Astrocyte of the spinal cord (primary cell): ENCODE data around the gene HAVCR1.

ENCODE experiments used
- DNase-seq: peaks from one replicate; pipeline ENCODE4 v3.0.0; 2011; ENCODE audit warnings: low read depth, low spot score
- H3K4me3 ChIP-seq: 2 replicates; pipeline ENCODE4 v1.5.1; 2011; ENCODE audit warnings: low read depth, mild to moderate bottlenecking, low read length, moderate library complexity
- in situ Hi-C: cut with HindIII; loops from 2 replicates; pipeline ENCODE4 v1.10.0; 2017; ENCODE audit warnings: low sequenced_read_pairs
- TF ChIP-seq, protein P1 (sequence below): IDR thresholded peaks from 2 replicates; pipeline ENCODE4 v1.5.1; 2012; ENCODE audit warnings: low read depth, mild to moderate bottlenecking, low read length, inconsistent platforms

HAVCR1 gene

DNA sequence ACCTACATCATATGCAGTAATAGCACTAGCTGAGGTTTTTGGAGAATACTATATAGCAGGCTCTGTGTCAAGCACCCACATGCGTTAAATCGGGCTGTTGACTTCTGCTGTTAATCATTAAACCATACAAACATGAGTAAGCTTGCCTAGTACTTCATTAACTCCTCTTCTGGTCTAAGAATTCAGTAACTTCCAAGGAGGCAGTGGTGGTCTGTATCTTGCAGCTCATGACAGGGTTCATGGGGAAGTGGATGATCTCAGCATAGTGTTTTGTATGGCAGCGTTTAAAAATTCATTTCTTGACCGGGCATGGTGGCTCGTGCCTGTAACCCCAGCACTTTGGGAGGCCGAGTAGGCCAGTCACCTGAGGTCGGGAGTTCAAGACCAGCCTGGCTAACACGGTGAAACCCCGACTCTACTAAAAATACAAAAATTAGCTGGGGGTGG, at the start of gene HAVCR1:
Gene HAVCR1 (minus strand): TSS at position 24 of the 447 bp plus-strand sequence. CDS start 1,173 bp downstream, outside the sequence.
- TF ChIP-seq, protein P1, sequence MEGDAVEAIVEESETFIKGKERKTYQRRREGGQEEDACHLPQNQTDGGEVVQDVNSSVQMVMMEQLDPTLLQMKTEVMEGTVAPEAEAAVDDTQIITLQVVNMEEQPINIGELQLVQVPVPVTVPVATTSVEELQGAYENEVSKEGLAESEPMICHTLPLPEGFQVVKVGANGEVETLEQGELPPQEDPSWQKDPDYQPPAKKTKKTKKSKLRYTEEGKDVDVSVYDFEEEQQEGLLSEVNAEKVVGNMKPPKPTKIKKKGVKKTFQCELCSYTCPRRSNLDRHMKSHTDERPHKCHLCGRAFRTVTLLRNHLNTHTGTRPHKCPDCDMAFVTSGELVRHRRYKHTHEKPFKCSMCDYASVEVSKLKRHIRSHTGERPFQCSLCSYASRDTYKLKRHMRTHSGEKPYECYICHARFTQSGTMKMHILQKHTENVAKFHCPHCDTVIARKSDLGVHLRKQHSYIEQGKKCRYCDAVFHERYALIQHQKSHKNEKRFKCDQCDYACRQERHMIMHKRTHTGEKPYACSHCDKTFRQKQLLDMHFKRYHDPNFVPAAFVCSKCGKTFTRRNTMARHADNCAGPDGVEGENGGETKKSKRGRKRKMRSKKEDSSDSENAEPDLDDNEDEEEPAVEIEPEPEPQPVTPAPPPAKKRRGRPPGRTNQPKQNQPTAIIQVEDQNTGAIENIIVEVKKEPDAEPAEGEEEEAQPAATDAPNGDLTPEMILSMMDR, result no peak
- in situ Hi-C loops, result no loop called here
- H3K4me3 ChIP-seq, result no peak within 1 kb of the TSS
- DNase-seq, result no peak

DNA sequence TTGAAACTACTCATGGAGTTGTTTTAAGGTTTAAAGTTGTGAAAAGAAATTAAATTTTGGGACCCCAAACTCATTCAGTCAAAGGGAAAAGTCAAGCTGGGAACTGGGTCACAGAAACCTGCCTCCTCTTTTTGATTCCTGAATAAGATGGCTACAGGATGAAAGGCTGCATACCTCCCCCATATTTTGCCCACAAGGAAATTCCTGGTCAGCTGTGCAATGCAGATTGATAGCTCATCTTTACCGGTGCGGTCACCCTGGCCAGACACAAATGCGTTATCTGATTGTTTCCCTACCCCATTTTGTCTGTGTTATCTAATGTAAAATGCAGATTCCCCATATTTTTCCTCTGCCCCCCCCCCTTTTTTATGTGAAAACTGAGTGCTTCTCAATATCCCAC, 48.6 kb upstream of the HAVCR1 start:
- H3K4me3 ChIP-seq, result no peak overlapping the region
- no peak for DNase-seq
- in situ Hi-C loops, result no loop called here
- TF ChIP-seq, protein P1, result no peak

DNA sequence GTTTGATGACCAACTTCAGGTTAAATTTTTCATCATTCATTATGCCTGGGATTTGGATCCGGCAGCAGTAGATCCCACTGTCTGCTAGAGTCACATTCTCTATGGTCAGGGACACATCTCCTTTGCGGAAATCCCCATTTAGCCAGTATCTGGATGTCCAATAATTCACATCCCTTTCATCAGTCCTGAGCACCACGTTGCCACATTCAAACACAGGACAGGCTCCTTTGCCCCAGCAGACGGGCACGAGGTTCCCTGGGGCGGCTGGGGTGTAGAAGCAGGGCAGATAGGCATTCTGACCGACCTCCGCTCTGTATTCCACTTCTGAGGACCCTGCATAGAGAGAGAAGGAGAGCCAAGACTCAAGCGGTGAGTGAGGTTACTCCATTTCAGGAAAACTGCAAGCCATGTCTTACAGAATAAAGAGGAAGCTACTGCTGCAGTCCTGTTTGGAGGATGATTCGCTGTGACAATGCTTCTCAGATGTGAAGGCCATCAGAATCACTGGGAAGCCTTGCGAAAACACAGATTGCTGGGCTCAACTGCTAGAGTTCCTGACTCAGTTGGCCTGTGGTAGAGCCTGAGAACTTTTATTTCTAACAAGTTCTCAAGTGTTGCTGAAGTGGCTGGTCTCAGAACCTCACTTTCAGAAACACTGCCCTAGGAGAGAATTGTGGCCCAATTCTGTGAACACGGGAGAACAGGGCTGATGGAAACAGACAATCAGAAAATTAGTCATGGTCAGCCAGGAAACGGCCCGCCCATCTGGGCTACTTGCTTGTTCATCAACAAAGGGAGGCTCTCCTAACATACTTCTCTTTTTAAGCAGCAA, 47.9 kb upstream of the HAVCR1 start:
- DNase-seq, result no peak
- TF ChIP-seq, protein P1, result no peak
- in situ Hi-C loops, result no loop called here
- no peak overlapping the region for H3K4me3 ChIP-seq

DNA sequence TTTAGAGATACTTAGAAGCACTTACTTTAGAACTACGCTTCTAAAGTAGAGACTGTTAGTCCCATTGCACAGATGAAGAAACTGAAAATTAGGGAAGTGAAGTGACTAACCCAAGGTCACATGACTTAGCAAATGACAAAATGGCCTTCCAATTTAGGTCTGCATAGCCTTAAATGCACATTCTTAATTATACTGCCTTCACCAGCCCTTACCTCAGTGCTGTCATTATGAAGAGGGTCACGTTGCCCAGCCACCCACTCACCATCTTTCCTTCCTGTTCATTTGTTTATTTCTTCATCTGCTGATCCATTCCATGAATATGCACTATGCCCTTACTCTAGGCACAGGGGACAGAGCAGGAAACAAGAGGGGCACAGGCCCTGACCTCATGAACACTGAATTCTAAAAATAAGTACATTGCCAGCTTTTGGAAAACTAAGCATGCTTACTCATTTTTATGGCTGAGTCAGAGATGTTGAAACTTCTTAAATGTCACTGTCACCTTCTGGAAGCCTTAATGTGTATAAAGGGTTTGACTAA, 41.3 kb upstream of the HAVCR1 start:
- peak; percentile 3 for DNase-seq
- H3K4me3 ChIP-seq, result no peak overlapping the region
- in situ Hi-C loops, result no loop called here
- TF ChIP-seq, protein P1, result no peak

DNA sequence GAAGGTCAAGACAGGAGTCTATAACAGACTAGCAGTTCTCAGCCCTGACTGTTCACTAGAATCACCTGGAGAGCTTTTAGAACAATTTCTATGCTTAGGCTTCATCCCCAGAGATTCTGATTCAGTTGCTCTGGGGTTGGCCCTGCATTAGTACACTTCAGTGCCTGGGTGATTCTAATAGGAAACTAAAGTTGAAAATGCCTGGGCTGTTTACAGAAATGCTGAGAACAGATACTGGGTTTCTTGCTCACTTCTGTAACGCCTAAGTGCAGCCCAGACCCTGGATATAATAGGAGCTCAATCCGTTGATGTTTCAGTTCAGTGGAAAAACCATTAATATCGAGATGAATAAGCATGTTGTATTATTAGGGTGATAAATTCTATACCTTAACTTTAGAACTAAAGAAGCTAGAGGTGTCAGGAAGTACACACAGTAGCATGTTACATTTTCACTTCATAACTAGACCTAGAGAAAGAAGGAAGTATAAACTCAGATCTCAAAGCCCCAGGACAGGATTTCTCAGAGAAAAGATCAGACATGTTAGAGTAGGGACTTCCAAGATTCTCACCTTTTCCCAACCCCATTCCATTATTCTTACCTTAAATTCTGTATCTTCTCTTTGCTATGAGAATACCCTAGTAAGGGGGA, 29.6 kb upstream of the HAVCR1 start:
- in situ Hi-C loops, result no loop called here
- TF ChIP-seq, protein P1, result no peak

DNA sequence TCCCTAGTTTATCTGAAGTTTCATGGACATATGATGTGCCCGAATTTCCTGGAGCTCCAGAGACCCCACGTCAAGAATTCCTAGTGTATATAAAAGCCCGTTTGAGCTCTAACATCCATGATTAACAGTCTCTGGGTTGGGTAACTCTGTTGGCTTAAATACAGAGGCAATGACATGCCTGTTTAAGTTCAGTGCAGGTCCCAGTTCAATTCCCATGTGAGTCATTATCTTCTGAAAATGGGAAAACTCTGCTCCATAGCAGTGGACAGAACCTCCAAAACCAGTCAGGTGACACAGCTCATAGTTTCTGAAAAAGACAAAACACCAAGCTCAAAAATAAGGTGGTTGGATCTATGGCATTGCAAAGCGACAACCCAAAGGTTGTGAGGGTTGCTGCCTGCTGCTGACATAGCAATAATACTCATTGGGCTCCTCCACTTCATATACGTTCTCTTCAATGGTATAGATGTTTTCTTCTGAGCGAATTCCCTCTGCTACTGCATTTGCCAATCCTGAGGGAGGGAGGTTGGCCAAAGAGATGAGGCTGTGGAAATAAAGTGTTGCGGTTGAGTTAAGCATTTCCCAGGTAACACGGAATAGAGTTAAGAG, 27.9 kb upstream of the HAVCR1 start:
- DNase-seq, result no peak
- TF ChIP-seq, protein P1, result no peak
- in situ Hi-C loops, result no loop called here
- no peak overlapping the region for H3K4me3 ChIP-seq

More for the DNA sequence above, 29.6 kb upstream of the HAVCR1 start:
- DNase-seq, result no peak
- H3K4me3 ChIP-seq, result no peak overlapping the region
